Activated T-helper 2 cell treated with anti-CD3 and anti-CD28 coated beads, Interferon-gamma antibody, Interleukin-2, Interleukin-4, amounts not matched to agents 10 μg/mL and 5 μg/mL and 100 μg/mL, durations not matched to agents 14 hours and 24 hours and 36 hours (primary cell): Measurements from ENCODE around the gene SHBG. TPM values are rescaled to one million over a fixed set of nuclear protein-coding genes. Genes with fewer than 3 reads are reported as not detected.

Source experiments
- DNase-seq: peaks from one replicate; pipeline ENCODE4 v3.0.0; 2021; ENCODE audit warnings: low spot score
- H3K27ac Mint-ChIP-seq: one replicate; pipeline ENCODE4 v1.8.0; 2021; ENCODE audit warnings: mixed read lengths
- H3K27me3 Mint-ChIP-seq: one replicate; pipeline ENCODE4 v1.8.0; 2021; ENCODE audit warnings: low read depth, mixed read lengths
- H3K36me3 Mint-ChIP-seq: one replicate; pipeline ENCODE4 v1.8.0; 2021; ENCODE audit warnings: low read depth, mixed read lengths
- H3K4me1 Mint-ChIP-seq: one replicate; pipeline ENCODE4 v1.8.0; 2021; ENCODE audit warnings: low read depth, mixed read lengths
- H3K4me3 Mint-ChIP-seq: one replicate; pipeline ENCODE4 v1.8.0; 2021; ENCODE audit warnings: low read depth, mild to moderate bottlenecking, moderate library complexity, mixed read lengths
- H3K9me3 Mint-ChIP-seq: one replicate; pipeline ENCODE4 v1.8.0; 2021; ENCODE audit warnings: mixed read lengths
- intact Hi-C: fragments of 100-400 bp; cut with micrococcal nuclease; formaldehyde crosslinking; loops from one replicate; pipeline ENCODE4 v1.15.1; 2023
- total RNA-seq: library from RNA; stranded (reverse); gene quantifications from 2 replicates; pipeline ENCODE4 v1.2.3, GENCODE V29; 2022

Gene SHBG
- total RNA-seq, 1 donor from 2014 or later, result not detected

DNA sequence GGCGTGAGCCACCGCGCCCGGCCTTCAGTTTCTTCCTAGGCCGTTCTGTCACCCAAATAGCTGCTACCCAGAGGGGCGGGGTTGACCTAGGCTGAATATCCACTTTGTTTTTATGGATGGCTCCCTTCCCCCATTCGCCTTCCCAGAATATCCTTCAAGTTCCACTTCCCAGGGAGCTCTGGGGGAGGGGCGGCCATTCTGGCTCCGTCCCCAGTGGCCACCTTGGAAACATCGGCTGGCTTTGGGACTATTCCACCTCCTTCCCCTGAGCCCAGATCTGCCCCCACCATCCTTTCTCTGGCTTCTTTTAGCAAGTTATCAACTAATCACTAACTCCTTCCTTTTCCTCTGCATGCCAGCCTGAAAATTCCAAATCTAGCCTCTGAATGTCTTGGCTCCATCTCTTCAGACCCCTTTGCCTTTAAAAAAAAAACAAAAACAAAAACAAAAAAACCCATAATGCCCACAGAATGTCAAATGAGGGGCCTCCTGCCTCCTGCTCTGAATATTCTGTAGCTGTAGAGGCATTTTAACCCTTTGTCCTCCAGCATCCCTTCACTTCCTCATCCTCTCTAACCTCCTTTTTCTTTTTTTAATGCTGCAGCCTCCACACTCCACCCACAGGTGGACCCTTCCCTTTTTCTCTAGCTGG lies 27.1 kb downstream of the SHBG start:
- H3K36me3 Mint-ChIP-seq, result no peaks in the 10 kb centered on the region
- H3K4me1 Mint-ChIP-seq, result no peaks in the 10 kb centered on the region
- no peak overlapping the region for H3K27ac Mint-ChIP-seq
- intact Hi-C loops, result no loop called here
- peaks cover 31% of the 10 kb centered on the region for H3K27me3 Mint-ChIP-seq
- H3K9me3 Mint-ChIP-seq, result no peaks in the 10 kb centered on the region
- no peak overlapping the region for H3K4me3 Mint-ChIP-seq
- no peak for DNase-seq

DNA sequence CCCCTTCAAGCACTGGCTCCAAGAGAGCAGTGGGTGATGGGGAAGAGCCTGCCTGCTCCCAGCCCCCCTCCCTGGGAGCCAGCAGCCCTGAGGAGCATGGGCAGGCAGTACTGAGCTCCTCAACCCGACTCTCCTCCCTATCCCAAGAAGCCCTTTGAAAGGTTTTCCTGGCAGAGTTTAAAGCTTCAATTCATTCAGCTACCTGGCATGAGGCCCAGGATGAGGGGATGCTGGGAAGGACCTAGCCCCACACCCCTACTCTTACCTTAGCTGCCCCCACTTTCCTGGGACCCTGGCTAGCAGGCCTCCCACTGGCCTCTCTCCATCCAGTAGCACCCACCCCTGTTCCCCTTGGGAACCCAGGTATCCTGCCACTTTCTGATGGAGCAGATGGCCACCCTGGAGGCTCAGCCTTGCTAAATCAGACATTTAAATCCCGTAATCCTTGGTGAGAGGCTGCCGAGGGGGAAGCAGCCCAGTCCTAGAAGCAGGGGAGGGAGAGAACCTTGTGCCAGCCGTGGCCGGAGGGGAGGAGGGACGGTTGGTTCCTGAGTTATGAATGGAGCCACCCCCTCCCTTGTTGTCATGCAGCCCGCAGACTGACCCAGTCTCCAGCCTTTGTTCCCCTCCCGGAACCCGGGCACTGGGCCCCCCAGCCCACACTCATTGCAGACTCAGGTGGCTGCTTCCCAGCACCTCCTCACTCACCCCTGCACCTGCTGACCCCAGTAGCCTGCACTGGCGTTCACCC lies 37.9 kb downstream of the SHBG start:
- Mint-ChIP-seq H3K4me3 (no peak overlapping the region), H3K36me3 (peaks cover 44% of the 10 kb centered on the region), H3K9me3 (no peaks in the 10 kb centered on the region), H3K4me1 (no peaks in the 10 kb centered on the region), H3K27me3 (no peaks in the 10 kb centered on the region), H3K27ac (no peak overlapping the region)
- intact Hi-C loops, result no loop called here
- DNase-seq, result no peak

DNA sequence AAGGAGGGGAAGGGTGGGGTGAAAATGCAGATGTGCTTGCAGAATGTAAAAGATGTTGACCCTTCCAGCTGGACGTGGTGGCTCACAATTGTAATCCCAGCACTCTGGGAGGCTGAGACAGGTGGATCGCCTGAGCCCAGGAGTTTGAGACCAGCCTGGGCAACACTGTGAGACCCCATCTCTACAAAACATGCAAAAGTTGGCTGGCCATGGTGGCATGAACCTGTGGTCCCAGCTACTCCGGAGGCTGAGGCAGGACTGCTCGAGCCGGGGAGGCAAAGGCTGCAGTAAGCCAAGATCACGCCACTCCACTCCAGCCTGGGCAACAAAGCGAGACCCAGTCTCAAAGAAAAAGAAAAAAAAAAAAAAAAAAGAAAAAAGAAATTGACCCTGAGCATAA lies 38.5 kb downstream of the SHBG start:
- Mint-ChIP-seq H3K4me3 (no peak overlapping the region), H3K27ac (no peak overlapping the region), H3K36me3 (peaks cover 51% of the 10 kb centered on the region), H3K9me3 (peaks cover 5% of the 10 kb centered on the region), H3K27me3 (no peaks in the 10 kb centered on the region), H3K4me1 (no peaks in the 10 kb centered on the region)
- intact Hi-C loops, result no loop called here
- no peak for DNase-seq

DNA sequence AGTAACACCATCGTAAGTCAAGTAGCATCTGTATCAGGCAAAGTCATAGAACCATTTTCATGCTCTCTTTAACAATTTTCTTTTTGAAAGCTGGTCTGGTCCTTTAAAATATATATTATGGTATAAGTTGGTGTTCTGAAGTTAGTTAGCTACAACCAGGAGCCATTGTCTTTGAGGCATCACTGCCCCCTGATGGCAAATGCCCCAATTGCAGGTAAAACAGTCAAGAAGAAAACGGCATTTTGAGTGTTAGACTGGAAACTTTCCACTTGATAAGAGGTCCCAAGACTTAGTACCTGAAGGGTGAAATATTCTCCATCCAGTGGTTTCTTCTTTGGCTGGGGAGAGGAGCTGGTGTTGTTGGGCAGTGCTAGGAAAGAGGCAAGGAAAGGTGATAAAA lies 43.3 kb downstream of the SHBG start:
- H3K36me3 Mint-ChIP-seq, result peaks cover 72% of the 10 kb centered on the region
- H3K4me3 Mint-ChIP-seq, result no peak overlapping the region
- intact Hi-C loops, result no loop called here

DNA sequence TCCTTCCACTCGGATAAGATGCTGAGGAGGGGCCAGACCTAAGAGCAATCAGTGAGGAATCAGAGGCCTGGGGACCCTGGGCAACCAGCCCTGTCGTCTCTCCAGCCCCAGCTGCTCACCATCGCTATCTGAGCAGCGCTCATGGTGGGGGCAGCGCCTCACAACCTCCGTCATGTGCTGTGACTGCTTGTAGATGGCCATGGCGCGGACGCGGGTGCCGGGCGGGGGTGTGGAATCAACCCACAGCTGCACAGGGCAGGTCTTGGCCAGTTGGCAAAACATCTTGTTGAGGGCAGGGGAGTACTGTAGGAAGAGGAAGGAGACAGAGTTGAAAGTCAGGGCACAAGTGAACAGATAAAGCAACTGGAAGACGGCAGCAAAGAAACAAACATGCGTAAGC lies 45.0 kb downstream of the SHBG start:
- H3K36me3 Mint-ChIP-seq, result peaks cover 61% of the 10 kb centered on the region

More for the DNA sequence above, 43.3 kb downstream of the SHBG start:
- no peaks in the 10 kb centered on the region for H3K27me3 Mint-ChIP-seq
- no peak overlapping the region for H3K27ac Mint-ChIP-seq
- peaks cover 14% of the 10 kb centered on the region for H3K9me3 Mint-ChIP-seq
- peaks cover 1% of the 10 kb centered on the region for H3K4me1 Mint-ChIP-seq
- DNase-seq, result no peak

DNA sequence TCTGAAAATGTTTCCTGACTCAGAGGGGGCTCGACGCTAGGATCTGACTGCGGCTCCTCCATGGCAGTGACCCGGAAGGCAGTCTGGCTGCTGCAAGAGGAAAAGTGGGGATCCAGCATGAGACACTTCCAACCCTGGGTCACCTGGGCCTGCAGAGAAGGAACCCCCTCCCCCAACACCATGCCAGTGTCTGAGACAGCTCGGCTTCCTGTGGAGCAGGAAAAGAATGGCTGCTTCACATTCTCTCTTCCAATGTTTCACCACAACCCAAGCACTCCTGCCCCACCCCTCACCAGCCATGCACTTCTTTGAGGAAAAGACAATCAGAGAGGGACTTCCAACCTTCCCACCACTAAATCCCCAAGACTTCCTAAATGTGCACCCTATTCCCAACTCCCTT lies 46.6 kb downstream of the SHBG start:
- Mint-ChIP-seq H3K36me3 (peaks cover 52% of the 10 kb centered on the region), H3K4me1 (peaks cover 1% of the 10 kb centered on the region), H3K27ac (no peak overlapping the region), H3K9me3 (peaks cover 14% of the 10 kb centered on the region), H3K27me3 (no peaks in the 10 kb centered on the region), H3K4me3 (no peak overlapping the region)
- DNase-seq, result no peak
- intact Hi-C loops, result no loop called here

More for the DNA sequence above, 45.0 kb downstream of the SHBG start:
- peaks cover 1% of the 10 kb centered on the region for H3K4me1 Mint-ChIP-seq
- no peaks in the 10 kb centered on the region for H3K27me3 Mint-ChIP-seq
- no peak for DNase-seq
- intact Hi-C loops, result no loop called here
- H3K27ac Mint-ChIP-seq, result no peak overlapping the region
- no peak overlapping the region for H3K4me3 Mint-ChIP-seq
- peaks cover 14% of the 10 kb centered on the region for H3K9me3 Mint-ChIP-seq

DNA sequence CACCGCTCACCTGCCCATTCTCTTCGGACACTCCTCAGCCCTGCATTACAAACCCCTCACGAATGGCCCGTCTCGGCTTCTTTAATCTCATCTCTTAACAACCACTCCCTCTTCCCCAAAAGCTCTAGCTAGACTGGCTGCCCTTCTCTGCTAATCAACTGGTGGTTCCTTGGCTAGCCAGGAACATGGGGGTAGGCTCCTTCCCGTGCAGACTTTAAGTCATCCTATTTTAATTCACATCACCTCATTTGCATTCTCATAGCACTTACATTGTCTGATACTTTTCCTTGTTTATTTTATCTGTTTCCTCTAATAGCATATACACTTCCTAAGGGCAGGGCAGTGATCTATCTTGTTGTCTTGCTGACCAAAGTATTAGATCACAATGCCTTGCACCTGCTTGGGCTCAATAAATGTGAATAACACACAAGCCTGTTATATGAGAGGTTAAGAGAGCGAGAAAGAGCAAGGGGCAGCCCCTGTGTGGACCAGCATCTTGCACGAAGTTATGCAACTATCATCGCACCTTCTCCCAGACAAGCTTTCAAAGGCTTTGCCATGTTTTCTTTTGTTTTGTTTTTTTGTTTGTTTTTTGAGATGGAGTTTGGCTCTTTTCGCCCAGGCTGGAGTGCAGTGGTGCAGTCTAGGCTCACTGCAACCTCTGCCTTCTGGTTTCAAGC lies 47.6 kb downstream of the SHBG start:
- peaks cover 1% of the 10 kb centered on the region for H3K4me1 Mint-ChIP-seq
- peaks cover 14% of the 10 kb centered on the region for H3K9me3 Mint-ChIP-seq
- no peaks in the 10 kb centered on the region for H3K27me3 Mint-ChIP-seq
- intact Hi-C loops, result no loop called here
- H3K4me3 Mint-ChIP-seq, result no peak overlapping the region
- peaks cover 49% of the 10 kb centered on the region for H3K36me3 Mint-ChIP-seq
- no peak for DNase-seq
- peak overlapping the region; percentile 28 for H3K27ac Mint-ChIP-seq

Other genes with a start within 250 kb of the SHBG start
- 4.0 and 5.2 TPM in 2 replicates for gene TNK1, start 249.0 kb upstream of the SHBG start, total RNA-seq
- 75.4 and 76.2 TPM in 2 replicates for gene PLSCR3, start 235.6 kb upstream of the SHBG start, total RNA-seq
- 67.3 and 67.7 TPM in 2 replicates for gene TMEM256, start 226.0 kb upstream of the SHBG start, total RNA-seq
- 3.9 and 4.2 TPM in 2 replicates for gene NLGN2, start 222.3 kb upstream of the SHBG start, total RNA-seq
- gene SPEM1, start 209.8 kb upstream of the SHBG start, total RNA-seq, result not detected in 2 replicates
- gene SPEM2, start 204.5 kb upstream of the SHBG start, total RNA-seq, result not detected in 2 replicates
- gene SPEM3, start 201.3 kb upstream of the SHBG start, total RNA-seq, result not detected in 2 replicates
- gene TMEM102, start 194.7 kb upstream of the SHBG start, total RNA-seq, result 13.4 and 14.8 TPM in 2 replicates
- gene FGF11, start 190.6 kb upstream of the SHBG start, total RNA-seq, result 4.8 and 6.1 TPM in 2 replicates
- gene CHRNB1, start 185.1 kb upstream of the SHBG start, total RNA-seq, result 6.6 and 6.9 TPM in 2 replicates
- gene ZBTB4, start 150.5 kb upstream of the SHBG start, total RNA-seq, result 20.2 and 20.3 TPM in 2 replicates
- gene SLC35G6, start 148.7 kb upstream of the SHBG start, total RNA-seq, result not detected in 2 replicates
- 247 and 261 TPM in 2 replicates for gene POLR2A, start 145.8 kb upstream of the SHBG start, total RNA-seq
- 31.8 and 36.0 TPM in 2 replicates for gene TNFSF12, start 81.1 kb upstream of the SHBG start, total RNA-seq
- 2.9 and 3.5 TPM in 2 replicates for gene TNFSF13, start 71.4 kb upstream of the SHBG start, total RNA-seq
- 64.9 and 69.6 TPM in 2 replicates for gene SENP3, start 68.2 kb upstream of the SHBG start, total RNA-seq
- 9.6 and 10.1 TPM in 2 replicates for gene CD68, start 50.5 kb upstream of the SHBG start, total RNA-seq
- gene MPDU1, start 46.3 kb upstream of the SHBG start, total RNA-seq, result 98.6 and 106 TPM in 2 replicates
- gene SOX15, start 40.0 kb upstream of the SHBG start, total RNA-seq, result 0.21 and 0.60 TPM in 2 replicates
- 59.0 and 63.1 TPM in 2 replicates for gene FXR2, start 15.2 kb upstream of the SHBG start, total RNA-seq
- gene SAT2, start 2.3 kb upstream of the SHBG start, total RNA-seq, result 25.4 and 27.9 TPM in 2 replicates
- 0.32 and 0.37 TPM in 2 replicates for gene ATP1B2, start 20.8 kb downstream of the SHBG start, total RNA-seq
- 165 and 174 TPM in 2 replicates for gene TP53, start 57.4 kb downstream of the SHBG start, total RNA-seq
- gene WRAP53, start 58.3 kb downstream of the SHBG start, total RNA-seq, result 33.2 and 34.5 TPM in 2 replicates
- gene EFNB3, start 75.1 kb downstream of the SHBG start, total RNA-seq, result not detected in 2 replicates
- not detected in 2 replicates for gene DNAH2, start 87.6 kb downstream of the SHBG start, total RNA-seq
- gene KDM6B, start 204.1 kb downstream of the SHBG start, total RNA-seq, result 96.0 and 99.6 TPM in 2 replicates
- gene TMEM88, start 224.9 kb downstream of the SHBG start, total RNA-seq, result 4.1 and 6.1 TPM in 2 replicates
- gene NAA38, start 227.4 kb downstream of the SHBG start, total RNA-seq, result 52.6 and 53.0 TPM in 2 replicates
- 8.8 and 10.5 TPM in 2 replicates for gene CYB5D1, start 227.9 kb downstream of the SHBG start, total RNA-seq